OCI-LY1 (cell line): Measurements from ENCODE around the gene KIF25.

ENCODE experiments used
- CTCF ChIP-seq: fragments of 200-600 bp; sonication (generic), shearing (Covaris generic); IDR thresholded peaks from 2 replicates; pipeline ENCODE4 v1.5.1; 2017; ENCODE audit warnings: mild to moderate bottlenecking, antibody characterized with exemption, low read length, moderate library complexity, mixed read lengths
- EZH2 ChIP-seq: fragments of 200-600 bp; sonication (generic), shearing (Covaris generic); IDR thresholded peaks from 2 replicates; pipeline ENCODE4 v1.8.0; 2017; ENCODE audit warnings: borderline replicate concordance, mixed run types, mild to moderate bottlenecking, antibody characterized with exemption, low read length, moderate library complexity, mixed read lengths

GRCh38 chr6:167981916-167982462, 15.5 kb upstream of the KIF25 start:
- TF ChIP-seq CTCF (no peak), EZH2 (no peak)
